ENCODE measurements around the gene FSTL4. TPM values are rescaled to one million over a fixed set of nuclear protein-coding genes. Genes with fewer than 3 reads are reported as not detected.
A peak's percentile ranks its signal among the peaks of the same experiment; 100 is the strongest.

Gene FSTL4
- total and polyA plus RNA-seq, 2 donors: 0.99 to 1.2 TPM

GRCh38 chr5:133246053-133246370, 366.3 kb downstream of the FSTL4 start:
- H3K27me3 ChIP-seq (ENCODE audit: control insufficient read depth in 2 of 2, insufficient read depth in 1 of 2, low read length in 1 of 2): no peaks in the 10 kb centered on the region
- no peak overlapping the region for H3K4me3 ChIP-seq (ENCODE audit: low read length in 2 of 2)
- no peak overlapping the region for H3K27ac ChIP-seq (ENCODE audit: low read depth in 1 of 2, low read length in 1 of 2)
- H3K9me3 ChIP-seq (ENCODE audit: control insufficient read depth in 2 of 2, insufficient read depth in 1 of 2, low read length in 1 of 2): no peaks in the 10 kb centered on the region
- no peaks in the 10 kb centered on the region for H3K36me3 ChIP-seq (ENCODE audit: control insufficient read depth in 2 of 2, insufficient read depth in 2 of 2, low read length in 1 of 2)
- peaks cover 17 to 29% of the 10 kb centered on the region in 2 donors for H3K4me1 ChIP-seq (ENCODE audit: control insufficient read depth in 2 of 2, insufficient read depth in 2 of 2, low read length in 2 of 2)
- 93% methylated on average over 12 of the region's 12 CpGs for WGBS
- DNase-seq (ENCODE audit: low read depth in 6 of 9, low spot score in 9 of 9): no peak

- peaks cover 14 to 26% of the 10 kb centered on the region in 2 donors for H3K4me1 ChIP-seq (ENCODE audit: control insufficient read depth in 2 of 2, insufficient read depth in 2 of 2, low read length in 2 of 2)
- DNase-seq (ENCODE audit: low read depth in 6 of 9, low spot score in 9 of 9): no peak
- no peaks in the 10 kb centered on the region for H3K9me3 ChIP-seq (ENCODE audit: control insufficient read depth in 2 of 2, insufficient read depth in 1 of 2, low read length in 1 of 2)
- no peak overlapping the region for H3K4me3 ChIP-seq (ENCODE audit: low read length in 2 of 2)
- H3K27me3 ChIP-seq (ENCODE audit: control insufficient read depth in 2 of 2, insufficient read depth in 1 of 2, low read length in 1 of 2): no peaks in the 10 kb centered on the region
- H3K36me3 ChIP-seq (ENCODE audit: control insufficient read depth in 2 of 2, insufficient read depth in 2 of 2, low read length in 1 of 2): no peaks in the 10 kb centered on the region
- no peak overlapping the region for H3K27ac ChIP-seq (ENCODE audit: low read depth in 1 of 2, low read length in 1 of 2)
- 80% methylated on average over 11 of the region's 11 CpGs for WGBS
Measured at GRCh38 chr5:133245191-133246052, 366.9 kb downstream of the FSTL4 start.

- no peaks in the 10 kb centered on the region for H3K27me3 ChIP-seq (ENCODE audit: control insufficient read depth in 2 of 2, insufficient read depth in 1 of 2, low read length in 1 of 2)
- H3K9me3 ChIP-seq (ENCODE audit: control insufficient read depth in 2 of 2, insufficient read depth in 1 of 2, low read length in 1 of 2): no peaks in the 10 kb centered on the region
- H3K27ac ChIP-seq (ENCODE audit: low read depth in 1 of 2, low read length in 1 of 2): peak overlapping the region; percentile 66 to 77
- WGBS: 26% methylated on average over 7 of the region's 7 CpGs
- peak in 7 of 9 donors; percentile 6 to 72 (median 24) for DNase-seq (ENCODE audit: low read depth in 6 of 9, low spot score in 9 of 9)
- H3K4me3 ChIP-seq (ENCODE audit: low read length in 2 of 2): no peak overlapping the region
- H3K36me3 ChIP-seq (ENCODE audit: control insufficient read depth in 2 of 2, insufficient read depth in 2 of 2, low read length in 1 of 2): no peaks in the 10 kb centered on the region
- peaks cover 14 to 22% of the 10 kb centered on the region in 2 donors for H3K4me1 ChIP-seq (ENCODE audit: control insufficient read depth in 2 of 2, insufficient read depth in 2 of 2, low read length in 2 of 2)
Measured at GRCh38 chr5:133244242-133244641, 368.1 kb downstream of the FSTL4 start.

DNA sequence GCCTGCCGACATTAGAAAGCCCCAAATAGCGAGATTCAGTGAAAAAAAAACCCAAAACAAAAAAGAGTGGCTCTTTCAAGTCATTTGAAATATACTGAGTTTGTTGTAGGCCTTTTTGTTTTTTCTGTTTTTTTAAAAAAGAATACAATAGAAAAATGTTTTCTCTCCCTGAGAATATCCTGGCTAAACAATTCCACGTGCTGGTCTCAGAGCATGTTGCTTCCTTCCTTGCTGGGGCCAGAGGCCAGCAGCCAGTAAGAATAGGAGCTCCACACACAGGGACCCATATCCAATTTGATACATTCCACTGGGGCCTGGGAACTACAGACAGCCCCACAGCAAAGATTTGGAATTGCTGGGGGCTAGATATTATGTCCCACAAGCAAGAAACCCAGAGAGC, 369.1 kb downstream of the FSTL4 start:
- Histone ChIP-seq H3K36me3 (ENCODE audit: control insufficient read depth in 2 of 2, insufficient read depth in 2 of 2, low read length in 1 of 2) (no peaks in the 10 kb centered on the region), H3K9me3 (ENCODE audit: control insufficient read depth in 2 of 2, insufficient read depth in 1 of 2, low read length in 1 of 2) (no peaks in the 10 kb centered on the region), H3K27ac (ENCODE audit: low read depth in 1 of 2, low read length in 1 of 2) (no peak overlapping the region), H3K4me3 (ENCODE audit: low read length in 2 of 2) (no peak overlapping the region), H3K4me1 (ENCODE audit: control insufficient read depth in 2 of 2, insufficient read depth in 2 of 2, low read length in 2 of 2) (peaks cover 14 to 22% of the 10 kb centered on the region in 2 donors), H3K27me3 (ENCODE audit: control insufficient read depth in 2 of 2, insufficient read depth in 1 of 2, low read length in 1 of 2) (no peaks in the 10 kb centered on the region)
- WGBS: 79% methylated on average over 3 of the region's 3 CpGs
- no peak for DNase-seq (ENCODE audit: low read depth in 6 of 9, low spot score in 9 of 9)

GRCh38 chr5:133242221-133242835, 370.0 kb downstream of the FSTL4 start:
- no peaks in the 10 kb centered on the region for H3K27me3 ChIP-seq (ENCODE audit: control insufficient read depth in 2 of 2, insufficient read depth in 1 of 2, low read length in 1 of 2)
- no peaks in the 10 kb centered on the region for H3K9me3 ChIP-seq (ENCODE audit: control insufficient read depth in 2 of 2, insufficient read depth in 1 of 2, low read length in 1 of 2)
- no peak overlapping the region for H3K4me3 ChIP-seq (ENCODE audit: low read length in 2 of 2)
- 95% methylated on average over 4 of the region's 4 CpGs for WGBS
- peaks cover 14 to 22% of the 10 kb centered on the region in 2 donors for H3K4me1 ChIP-seq (ENCODE audit: control insufficient read depth in 2 of 2, insufficient read depth in 2 of 2, low read length in 2 of 2)
- no peak overlapping the region for H3K27ac ChIP-seq (ENCODE audit: low read depth in 1 of 2, low read length in 1 of 2)
- DNase-seq (ENCODE audit: low read depth in 6 of 9, low spot score in 9 of 9): peak in 1 of 9 donors; percentile 17
- no peaks in the 10 kb centered on the region for H3K36me3 ChIP-seq (ENCODE audit: control insufficient read depth in 2 of 2, insufficient read depth in 2 of 2, low read length in 1 of 2)

- WGBS: 84% methylated on average over 8 of the region's 8 CpGs
- Histone ChIP-seq H3K4me1 (ENCODE audit: control insufficient read depth in 2 of 2, insufficient read depth in 2 of 2, low read length in 2 of 2) (peaks cover 14 to 22% of the 10 kb centered on the region in 2 donors), H3K27ac (ENCODE audit: low read depth in 1 of 2, low read length in 1 of 2) (peak overlapping the region in 1 of 2 donors; percentile 6), H3K27me3 (ENCODE audit: control insufficient read depth in 2 of 2, insufficient read depth in 1 of 2, low read length in 1 of 2) (peaks cover 0 to 2% of the 10 kb centered on the region in 2 donors), H3K4me3 (ENCODE audit: low read length in 2 of 2) (no peak overlapping the region), H3K9me3 (ENCODE audit: control insufficient read depth in 2 of 2, insufficient read depth in 1 of 2, low read length in 1 of 2) (no peaks in the 10 kb centered on the region), H3K36me3 (ENCODE audit: control insufficient read depth in 2 of 2, insufficient read depth in 2 of 2, low read length in 1 of 2) (no peaks in the 10 kb centered on the region)
- DNase-seq (ENCODE audit: low read depth in 6 of 9, low spot score in 9 of 9): no peak
Measured at GRCh38 chr5:133241179-133242092, 370.9 kb downstream of the FSTL4 start.

GRCh38 chr5:133240425-133241091, 371.8 kb downstream of the FSTL4 start:
- 91% methylated on average over 9 of the region's 9 CpGs for WGBS
- H3K27ac ChIP-seq (ENCODE audit: low read depth in 1 of 2, low read length in 1 of 2): peak overlapping the region in 1 of 2 donors; percentile 6

DNA sequence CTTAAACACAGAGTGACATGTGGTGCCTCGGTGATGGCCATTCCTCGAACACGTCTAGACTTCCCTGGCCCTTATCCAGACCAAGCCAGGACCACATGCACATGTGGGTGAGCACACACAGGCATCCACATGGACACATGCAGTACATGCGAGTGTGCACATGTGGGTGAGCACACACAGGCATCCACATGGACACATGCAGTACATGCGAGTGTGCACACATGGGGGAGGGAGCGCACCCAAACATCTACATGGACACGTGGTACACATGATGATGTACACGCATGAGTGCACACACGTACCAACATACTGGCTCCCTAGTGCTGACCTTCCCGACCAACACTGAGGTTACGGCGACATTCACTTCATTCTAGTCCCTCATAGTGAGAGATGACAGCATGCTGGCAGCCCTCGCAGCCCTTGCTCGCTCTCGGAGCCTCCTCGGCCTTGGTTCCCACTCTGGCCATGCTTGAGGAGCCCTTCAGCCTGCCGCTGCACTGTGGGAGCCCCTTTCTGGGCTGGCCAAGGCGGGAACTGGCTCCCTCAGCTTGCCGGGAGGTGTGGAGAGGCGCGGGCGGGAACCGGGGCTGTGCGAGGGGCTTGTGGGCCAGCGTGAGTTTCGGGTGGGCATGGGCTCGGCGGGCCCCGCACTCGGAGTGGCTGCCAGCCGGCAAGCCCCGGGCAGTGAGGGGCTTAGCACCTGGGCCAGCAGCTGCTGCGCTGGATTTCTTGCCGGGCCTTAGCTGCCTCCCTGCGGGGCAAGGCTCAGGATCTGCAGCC, 373.7 kb downstream of the FSTL4 start:
- Histone ChIP-seq H3K4me1 (ENCODE audit: control insufficient read depth in 2 of 2, insufficient read depth in 2 of 2, low read length in 2 of 2) (peaks cover 0 to 3% of the 10 kb centered on the region in 2 donors), H3K36me3 (ENCODE audit: control insufficient read depth in 2 of 2, insufficient read depth in 2 of 2, low read length in 1 of 2) (no peaks in the 10 kb centered on the region), H3K27me3 (ENCODE audit: control insufficient read depth in 2 of 2, insufficient read depth in 1 of 2, low read length in 1 of 2) (peaks cover 0 to 2% of the 10 kb centered on the region in 2 donors), H3K4me3 (ENCODE audit: low read length in 2 of 2) (no peak overlapping the region), H3K27ac (ENCODE audit: low read depth in 1 of 2, low read length in 1 of 2) (no peak overlapping the region), H3K9me3 (ENCODE audit: control insufficient read depth in 2 of 2, insufficient read depth in 1 of 2, low read length in 1 of 2) (peaks cover 0 to 3% of the 10 kb centered on the region in 2 donors)
- DNase-seq (ENCODE audit: low read depth in 6 of 9, low spot score in 9 of 9): no peak
- 96% methylated on average over 35 of the region's 35 CpGs for WGBS

More at GRCh38 chr5:133240425-133241091, 371.8 kb downstream of the FSTL4 start:
- DNase-seq (ENCODE audit: low read depth in 6 of 9, low spot score in 9 of 9): no peak
- Histone ChIP-seq H3K4me1 (ENCODE audit: control insufficient read depth in 2 of 2, insufficient read depth in 2 of 2, low read length in 2 of 2) (peaks cover 14 to 22% of the 10 kb centered on the region in 2 donors), H3K9me3 (ENCODE audit: control insufficient read depth in 2 of 2, insufficient read depth in 1 of 2, low read length in 1 of 2) (no peaks in the 10 kb centered on the region), H3K36me3 (ENCODE audit: control insufficient read depth in 2 of 2, insufficient read depth in 2 of 2, low read length in 1 of 2) (no peaks in the 10 kb centered on the region), H3K4me3 (ENCODE audit: low read length in 2 of 2) (no peak overlapping the region), H3K27me3 (ENCODE audit: control insufficient read depth in 2 of 2, insufficient read depth in 1 of 2, low read length in 1 of 2) (peaks cover 0 to 2% of the 10 kb centered on the region in 2 donors)

Measured in thymus (tissue), 11 donors.